ENCODE results near the gene GNAT1.

DNA sequence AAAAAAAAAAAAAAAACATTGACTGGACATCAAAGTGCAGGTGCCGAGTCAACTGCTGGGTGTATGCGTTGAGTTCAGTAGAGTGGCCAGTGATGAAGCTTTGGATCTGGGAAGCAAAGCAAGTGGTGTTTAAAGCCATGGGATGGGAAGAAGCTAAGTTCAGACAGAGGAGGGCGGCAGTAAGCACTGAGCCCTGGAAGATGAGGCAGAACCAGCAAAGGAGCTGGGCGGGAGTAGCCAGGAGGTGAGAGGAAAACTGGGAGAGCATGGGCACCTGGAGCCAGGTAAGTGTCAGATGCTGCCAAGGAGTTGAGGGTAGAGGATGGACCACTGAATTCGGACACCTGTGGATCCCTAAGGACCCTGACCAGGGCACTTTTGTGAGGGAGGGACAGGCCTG lies 33.2 kb downstream of the GNAT1 start:
- TF ChIP-seq ZFX (IDR thresholded peaks at IDR 0.05; ENCODE audit: borderline replicate concordance): no peak
- TF ChIP-seq, protein P1, sequence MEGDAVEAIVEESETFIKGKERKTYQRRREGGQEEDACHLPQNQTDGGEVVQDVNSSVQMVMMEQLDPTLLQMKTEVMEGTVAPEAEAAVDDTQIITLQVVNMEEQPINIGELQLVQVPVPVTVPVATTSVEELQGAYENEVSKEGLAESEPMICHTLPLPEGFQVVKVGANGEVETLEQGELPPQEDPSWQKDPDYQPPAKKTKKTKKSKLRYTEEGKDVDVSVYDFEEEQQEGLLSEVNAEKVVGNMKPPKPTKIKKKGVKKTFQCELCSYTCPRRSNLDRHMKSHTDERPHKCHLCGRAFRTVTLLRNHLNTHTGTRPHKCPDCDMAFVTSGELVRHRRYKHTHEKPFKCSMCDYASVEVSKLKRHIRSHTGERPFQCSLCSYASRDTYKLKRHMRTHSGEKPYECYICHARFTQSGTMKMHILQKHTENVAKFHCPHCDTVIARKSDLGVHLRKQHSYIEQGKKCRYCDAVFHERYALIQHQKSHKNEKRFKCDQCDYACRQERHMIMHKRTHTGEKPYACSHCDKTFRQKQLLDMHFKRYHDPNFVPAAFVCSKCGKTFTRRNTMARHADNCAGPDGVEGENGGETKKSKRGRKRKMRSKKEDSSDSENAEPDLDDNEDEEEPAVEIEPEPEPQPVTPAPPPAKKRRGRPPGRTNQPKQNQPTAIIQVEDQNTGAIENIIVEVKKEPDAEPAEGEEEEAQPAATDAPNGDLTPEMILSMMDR (IDR thresholded peaks at IDR 0.05): no peak

All from 22Rv1 (cell line).